Umbilical cord (tissue), 2 donors: ENCODE data around the gene PSKH1. TPM values are rescaled to one million over a fixed set of nuclear protein-coding genes. Genes with fewer than 3 reads are reported as not detected.
A peak's percentile ranks its signal among the peaks of the same experiment; 100 is the strongest.
"Not testable (repeated sequence)": the region's sequence is repeated elsewhere in the genome, so short reads cannot be mapped to it uniquely, and the experiment has no call there.

Source experiments
- DNase-seq: peaks from one replicate; pipeline ENCODE4 v3.0.0-alpha.2; 2015; ENCODE audit warnings: low spot score
- total RNA-seq: library from RNA; depleted of rRNA; stranded (reverse); fragments of >200 nt; gene quantifications from one replicate; pipeline ENCODE4 v1.2.3, GENCODE V29; 2014; ENCODE audit warnings: low replicate concordance; ENCODE audit not compliant: insufficient read depth

The PSKH1 gene
- total RNA-seq, 1 donor from 2014 or later = 11.3 TPM

DNA sequence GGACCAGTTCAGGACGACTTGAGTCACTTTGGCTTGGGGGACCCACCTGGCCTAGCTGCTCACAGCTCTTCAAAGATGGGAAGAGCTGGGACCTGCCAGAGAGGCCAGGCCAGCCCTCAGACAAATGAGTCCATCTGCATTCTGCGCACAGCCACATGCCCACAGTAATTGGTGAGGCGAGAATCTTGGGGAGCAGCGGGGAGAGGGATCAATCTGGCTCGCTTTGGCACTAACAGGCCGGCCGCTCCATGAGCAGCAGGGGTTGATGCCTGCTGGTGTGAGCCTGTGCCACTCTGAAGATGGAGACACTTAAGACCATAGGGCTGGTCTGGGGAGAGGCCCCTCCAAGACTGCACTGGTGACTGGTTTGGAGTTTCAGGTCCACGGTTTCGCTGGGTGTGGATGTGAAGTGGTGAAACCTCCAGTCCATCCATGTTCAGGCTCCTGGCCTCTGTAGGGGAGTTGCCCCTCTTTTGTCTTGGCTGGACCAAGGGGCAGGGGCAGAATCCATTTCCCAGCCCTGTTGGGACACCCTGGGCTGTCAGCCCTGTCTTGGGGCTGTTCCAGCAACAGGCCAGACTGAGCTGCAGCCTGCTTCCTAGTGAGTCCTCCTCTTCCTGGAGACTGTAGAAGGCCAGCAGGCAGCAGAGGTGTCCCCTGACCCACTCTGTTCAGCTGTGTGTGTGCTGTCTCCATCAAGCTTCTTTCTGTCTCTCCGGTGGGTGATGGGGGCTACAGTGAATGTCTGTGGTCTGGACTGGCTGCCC is 31.3 kb downstream of the PSKH1 start:
- no peak for DNase-seq

DNA sequence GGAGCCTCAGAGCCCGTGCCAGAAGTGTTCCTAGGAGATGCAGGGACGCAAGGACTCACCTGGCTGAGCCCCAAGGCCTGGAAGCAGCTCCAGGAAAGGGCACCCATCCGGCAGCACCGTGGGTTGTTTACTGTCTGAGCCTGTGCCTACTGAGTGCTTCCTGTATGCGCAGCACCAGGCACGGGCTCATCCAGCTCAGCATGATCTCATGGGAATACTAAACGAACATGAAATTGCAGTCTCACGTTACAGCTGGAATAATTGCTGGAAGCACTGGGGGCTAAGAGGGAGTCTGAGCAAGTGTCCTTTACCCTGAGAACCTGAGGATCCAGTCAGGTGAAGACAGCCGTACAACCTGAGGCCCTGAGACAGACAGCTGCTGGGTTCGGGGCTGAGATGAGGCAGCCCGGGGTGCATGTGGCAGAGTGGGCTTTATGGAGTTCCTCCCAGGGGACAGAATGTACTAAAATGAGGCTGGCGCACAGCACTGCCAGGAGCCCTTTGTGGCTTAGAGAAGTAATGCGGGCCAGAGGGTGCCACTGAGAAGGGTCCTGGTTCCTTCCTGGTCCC is 33.2 kb downstream of the PSKH1 start:
- DNase-seq = no peak

DNA sequence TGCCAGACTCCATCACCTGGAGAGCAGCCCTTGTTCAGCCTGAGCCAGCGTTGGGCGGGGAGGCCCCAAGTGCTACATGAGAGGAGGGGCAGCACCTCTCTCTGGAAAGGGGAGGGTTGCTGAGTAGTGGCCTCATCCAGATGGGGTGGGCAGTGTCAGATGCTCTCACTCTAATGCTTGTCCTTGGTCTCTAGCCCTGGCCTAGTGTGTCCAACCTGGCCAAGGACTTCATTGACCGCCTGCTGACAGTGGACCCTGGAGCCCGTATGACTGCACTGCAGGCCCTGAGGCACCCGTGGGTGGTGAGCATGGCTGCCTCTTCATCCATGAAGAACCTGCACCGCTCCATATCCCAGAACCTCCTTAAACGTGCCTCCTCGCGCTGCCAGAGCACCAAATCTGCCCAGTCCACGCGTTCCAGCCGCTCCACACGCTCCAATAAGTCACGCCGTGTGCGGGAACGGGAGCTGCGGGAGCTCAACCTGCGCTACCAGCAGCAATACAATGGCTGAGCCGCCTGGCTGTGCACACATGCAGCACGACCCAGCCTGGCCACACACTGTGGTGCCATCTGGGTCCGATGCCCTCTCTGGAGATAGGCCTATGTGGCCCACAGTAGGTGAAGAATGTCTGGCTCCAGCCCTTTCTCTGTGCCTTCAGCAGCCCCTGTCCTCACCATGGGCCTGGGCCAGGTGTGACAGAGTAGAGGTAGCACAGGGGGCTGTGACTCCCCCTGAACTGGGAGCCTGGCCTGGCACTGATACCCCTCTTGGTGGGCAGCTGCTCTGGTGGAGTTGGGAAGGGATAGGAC is 34.3 kb downstream of the PSKH1 start:
- DNase-seq = no peak

DNA sequence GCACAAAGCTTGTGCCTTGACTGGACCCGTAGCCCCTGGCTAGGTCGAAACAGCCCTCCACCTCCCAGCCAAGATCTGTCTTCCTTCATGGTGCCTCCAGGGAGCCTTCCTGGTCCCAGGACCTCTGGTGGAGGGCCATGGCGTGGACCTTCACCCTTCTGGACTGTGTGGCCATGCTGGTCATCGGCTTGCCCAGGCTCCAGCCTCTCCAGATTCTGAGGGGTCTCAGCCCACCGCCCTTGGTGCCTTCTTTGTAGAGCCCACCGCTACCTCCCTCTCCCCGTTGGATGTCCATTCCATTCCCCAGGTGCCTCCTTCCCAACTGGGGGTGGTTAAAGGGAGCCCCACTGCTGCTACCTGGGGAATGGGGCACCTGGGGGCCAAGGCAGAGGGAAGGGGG is 35.1 kb downstream of the PSKH1 start:
- DNase-seq = no peak

DNA sequence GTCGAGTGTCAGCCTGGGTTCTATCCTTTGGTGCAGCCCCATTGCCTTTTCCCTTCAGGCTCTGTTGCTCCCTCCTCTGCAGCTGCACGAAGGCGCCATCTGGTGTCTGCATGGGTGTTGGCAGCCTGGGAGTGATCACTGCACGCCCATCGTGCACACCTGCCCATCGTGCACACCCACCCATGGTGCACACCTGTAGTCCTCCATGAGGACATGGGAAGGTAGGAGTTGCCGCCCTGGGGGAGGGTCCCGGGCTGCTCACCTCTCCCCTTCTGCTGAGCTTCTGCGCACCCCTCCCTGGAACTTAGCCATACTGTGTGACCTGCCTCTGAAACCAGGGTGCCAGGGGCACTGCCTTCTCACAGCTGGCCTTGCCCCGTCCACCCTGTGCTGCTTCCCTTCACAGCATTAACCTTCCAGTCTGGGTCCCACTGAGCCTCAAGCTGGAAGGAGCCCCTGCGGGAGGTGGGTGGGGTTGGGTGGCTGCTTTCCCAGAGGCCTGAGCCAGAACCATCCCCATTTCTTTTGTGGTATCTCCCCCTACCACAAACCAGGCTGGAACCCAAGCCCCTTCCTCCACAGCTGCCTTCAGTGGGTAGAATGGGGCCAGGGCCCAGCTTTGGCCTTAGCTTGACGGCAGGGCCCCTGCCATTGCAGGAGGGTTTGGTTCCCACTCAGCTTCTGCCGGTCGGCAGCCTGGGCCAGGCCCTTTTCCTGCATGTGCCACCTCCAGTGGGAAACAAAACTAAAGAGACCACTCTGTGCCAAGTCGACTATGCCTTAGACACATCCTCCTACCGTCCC is 35.7 kb downstream of the PSKH1 start:
- DNase-seq = peak; percentile 59

DNA sequence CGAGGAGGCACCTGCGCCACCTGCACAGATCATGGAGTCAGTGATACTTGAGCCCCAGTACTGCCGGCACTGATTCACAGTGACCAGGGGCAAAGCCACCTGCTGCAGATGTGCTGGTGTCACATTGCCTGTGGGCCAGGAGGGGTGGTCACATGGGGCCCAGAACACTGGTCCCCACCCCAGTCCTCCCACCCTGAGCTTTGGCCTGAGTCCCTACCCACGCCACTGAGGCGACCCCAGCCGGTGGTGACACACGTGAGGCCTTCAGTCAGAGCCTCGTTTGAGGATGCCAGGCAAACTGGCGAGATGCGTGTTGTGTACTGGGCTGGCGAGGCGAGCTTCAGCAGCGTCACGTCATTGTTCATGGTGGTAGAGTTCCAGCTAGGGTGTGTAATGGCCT is 37.1 kb downstream of the PSKH1 start:
- DNase-seq = no peak

DNA sequence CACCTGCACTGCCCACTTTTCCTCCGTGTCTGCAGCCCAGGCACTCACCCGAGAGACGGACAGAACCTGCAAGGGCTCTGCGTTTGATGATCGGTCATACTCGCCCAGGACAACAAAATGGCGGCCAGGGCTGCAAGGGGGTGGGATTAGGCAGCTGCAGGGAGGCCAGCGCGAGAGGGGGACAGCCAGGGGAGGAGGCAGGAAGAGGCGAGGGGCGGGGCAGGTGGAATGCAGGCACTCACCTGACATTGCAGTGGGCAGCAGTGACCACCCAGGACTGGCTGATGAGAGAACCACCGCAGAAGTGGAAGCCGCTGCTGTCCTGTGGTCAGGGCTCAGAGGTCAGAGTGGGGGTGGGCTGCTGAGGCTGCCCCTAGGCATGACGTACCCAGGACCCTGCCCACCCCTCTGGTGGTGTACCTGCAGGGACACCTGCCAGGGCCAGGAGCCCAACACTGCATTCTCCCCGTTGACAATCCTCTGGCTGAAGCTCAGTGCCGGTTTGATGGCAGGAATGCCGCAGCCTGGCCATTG is 37.7 kb downstream of the PSKH1 start:
- DNase-seq = no peak

DNA sequence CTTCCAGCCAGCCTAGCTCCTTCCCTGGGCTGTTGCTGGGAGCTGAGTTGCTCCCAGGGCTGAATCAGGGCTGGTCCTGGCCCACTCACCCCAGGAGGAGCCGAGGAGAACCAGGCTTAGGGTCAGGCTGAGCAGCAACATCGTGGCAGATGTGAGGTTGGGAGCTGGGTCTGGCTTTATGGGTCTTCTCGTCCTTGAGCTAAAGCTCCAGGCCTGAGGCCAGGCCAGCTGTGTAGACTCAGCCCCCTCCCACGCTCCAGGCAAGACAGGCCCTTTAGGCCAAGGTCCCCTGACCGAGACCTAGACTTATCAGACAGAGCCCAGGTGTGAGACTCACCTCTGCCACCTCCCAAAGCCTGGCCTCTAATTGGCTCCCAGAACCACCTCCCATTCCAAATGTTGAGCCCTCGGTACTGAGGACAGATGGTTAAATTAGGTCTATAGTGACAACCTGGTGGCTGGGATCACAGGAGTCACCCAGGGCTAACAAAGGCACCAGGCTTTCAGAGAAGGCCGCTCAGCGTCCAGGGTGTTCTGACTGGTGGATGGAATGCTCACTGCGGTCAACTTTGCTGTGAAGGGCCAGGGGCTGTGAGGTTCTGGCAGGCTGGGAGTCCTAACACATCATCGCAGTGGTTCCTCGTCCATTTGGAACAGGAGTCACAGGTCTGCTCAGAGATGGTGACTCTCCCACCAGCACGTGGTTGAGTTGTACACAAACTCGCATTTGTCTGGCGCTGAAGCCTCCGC is 38.8 kb downstream of the PSKH1 start, which contains the start of gene CTRL:
Gene CTRL, minus strand, starts transcription at position 151 of the 750 bp plus-strand sequence. Its CDS starts 10 bp downstream, at position 141.
- DNase-seq = no peak

DNA sequence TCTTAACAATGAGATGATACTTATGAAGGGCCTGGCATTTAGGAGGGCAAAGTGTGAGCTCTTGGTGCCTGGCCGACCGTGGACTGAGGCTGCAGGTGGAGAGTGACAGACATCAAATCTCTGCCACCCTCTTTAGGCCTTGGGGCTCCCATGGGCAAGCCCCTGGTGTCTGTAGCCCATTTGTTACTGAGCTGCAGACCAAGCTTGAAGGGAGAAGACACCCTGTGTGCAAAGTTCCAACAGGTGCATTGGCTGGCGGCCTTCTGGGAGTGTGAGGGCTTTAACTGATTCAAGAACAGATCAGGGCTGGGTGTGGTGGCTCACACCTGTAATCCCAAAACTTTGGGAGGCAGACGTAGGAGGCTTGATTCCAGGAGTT is 39.4 kb downstream of the PSKH1 start:
- no peak for DNase-seq

DNA sequence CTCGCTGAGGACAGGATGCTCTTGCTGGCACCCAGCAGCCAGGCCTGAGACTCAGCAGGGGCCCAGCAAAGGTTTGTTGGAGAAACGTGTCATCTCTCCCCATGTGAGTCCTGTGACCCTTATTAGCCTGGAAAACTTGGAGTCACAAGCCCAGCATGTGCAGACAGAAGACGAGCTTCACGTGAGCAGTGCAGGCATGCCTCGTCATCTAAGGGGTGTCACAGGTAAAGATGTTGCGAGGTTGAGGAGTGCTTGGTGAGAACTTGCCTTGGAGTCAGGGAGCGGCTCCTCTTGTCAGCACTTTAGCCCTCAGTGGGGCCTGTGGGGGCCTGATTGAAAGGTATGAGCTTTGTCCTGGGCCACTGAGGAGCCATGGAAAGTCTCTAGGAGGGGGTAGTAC is 40.8 kb downstream of the PSKH1 start:
- DNase-seq = no peak

DNA sequence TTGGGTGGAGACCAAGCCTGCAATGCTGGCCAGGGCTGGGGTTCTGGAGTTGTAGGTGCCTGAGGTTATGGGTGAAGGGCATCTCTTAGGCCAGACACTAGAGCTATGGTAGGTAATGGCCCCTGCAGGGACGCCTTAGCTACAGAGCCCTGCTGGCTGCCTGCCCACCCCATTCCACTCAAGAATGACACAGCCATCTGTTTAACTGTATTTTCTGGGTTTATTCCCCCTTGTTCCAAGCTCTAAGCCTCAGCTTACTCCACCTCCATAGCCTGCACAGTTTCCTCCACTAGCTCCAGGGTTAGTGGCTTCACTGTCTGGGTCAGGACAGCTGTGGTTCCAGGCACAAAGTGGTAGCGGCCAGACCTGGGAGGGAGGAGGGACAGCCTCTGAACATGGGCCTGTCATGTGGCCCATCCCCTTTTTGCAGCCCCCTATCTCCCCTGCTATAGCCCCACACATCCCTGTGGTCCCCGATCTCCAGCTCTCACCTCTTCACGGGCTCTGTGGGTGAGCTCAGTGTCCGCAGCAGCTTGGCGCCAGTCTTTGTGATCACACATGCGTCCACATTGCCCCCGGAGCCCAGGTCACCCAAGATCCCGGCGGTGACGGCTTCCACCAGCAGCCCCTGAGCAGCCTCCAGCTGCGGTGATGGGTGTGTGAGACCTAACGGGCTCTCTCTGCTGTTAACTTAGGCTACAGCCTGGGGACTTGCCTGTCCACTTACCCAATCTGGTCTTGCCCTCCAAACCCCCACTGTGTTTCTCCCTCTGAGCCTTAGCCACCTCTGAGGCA is 41.4 kb downstream of the PSKH1 start:
- DNase-seq = no peak

DNA sequence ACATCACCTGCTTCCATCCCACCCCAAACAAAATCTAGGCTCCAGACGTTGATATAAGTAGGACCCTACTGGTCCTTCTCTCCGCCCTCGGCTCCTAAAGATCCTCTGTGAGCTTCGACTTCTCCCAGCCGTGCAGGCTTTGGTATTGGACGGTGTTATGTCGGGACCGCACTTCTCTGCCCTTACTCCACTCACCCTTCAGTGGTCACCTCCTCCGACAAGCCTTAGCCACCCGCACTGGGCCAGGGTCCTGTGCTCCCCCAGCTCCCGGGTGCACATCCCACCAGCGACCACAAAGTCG is 42.0 kb downstream of the PSKH1 start:
- no peak for DNase-seq

DNA sequence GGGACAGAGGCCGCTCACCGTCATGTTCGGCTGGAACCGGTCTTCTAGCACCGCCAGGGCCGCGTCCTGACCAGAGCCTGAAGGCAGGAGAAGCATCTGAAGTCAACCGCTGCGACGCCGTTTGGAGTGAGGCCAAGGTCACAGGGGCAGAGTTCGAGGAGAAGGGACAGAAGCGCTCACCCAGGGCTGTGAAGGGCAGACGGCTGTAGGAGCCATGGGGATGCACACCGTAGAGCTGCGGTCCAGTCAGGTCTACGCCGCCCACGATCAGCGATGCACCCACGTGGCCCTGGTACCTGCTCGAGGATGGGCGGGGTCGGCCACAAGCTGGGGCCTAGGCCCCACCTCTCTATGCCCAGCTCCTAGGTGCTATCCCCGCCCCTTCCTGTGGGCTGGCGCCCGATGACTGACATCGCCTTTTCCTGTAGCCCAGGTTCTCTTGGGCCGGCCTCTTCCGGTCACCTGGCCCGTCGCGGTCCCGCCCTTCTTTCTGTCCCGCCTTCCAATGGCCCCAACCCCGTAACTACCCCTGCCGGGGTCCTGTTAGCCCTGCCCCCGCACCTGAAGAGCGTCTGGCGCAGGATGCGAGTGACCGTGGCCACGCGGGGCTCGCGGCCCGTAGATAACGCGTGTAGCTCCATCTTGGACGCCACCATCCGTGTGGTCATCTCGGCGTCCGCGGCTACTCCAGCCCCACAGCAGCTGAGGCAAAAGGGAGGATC is 42.5 kb downstream of the PSKH1 start:
- peak; percentile 98 for DNase-seq

DNA sequence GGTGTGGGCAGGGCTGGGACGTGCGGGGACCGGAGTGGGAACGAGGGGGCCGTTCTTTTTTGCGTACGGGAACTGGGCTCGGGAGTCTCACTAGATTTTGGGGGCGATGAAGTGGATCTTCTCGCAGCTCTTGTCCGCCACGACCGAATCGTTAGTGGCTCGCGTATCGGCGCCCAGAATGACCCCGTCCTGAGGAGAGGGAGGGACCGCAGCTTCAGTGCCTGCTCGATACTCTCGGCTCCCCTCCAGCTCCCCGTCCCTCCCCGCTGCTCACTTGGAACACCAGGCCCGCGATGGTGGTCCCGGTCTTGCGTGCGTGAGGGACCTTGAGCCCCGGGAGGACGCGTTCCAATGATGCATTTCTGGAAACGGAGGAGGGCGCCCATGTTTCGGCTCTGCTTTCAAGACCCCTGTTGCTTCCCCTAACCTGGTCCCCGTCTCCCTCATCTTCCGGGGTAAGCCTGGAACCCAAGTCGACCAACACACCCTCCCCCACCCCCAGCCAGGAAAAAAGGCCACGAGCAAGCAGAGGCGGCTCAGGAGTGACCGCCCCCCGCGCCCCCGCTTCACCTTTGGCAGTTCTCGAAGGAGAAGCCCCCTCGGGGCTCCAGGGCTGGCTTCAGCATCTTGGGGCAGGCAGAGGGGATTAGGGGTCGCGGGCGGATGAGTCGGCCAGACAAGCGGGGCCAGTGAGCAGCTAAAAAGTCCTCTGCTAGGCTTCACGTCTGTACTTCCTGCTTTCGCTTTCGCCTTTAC is 43.2 kb downstream of the PSKH1 start, which contains the start of gene PSMB10:
Gene PSMB10, minus strand, starts transcription at position 727 of the 756 bp plus-strand sequence. Its CDS starts 101 bp downstream, at position 626.
- DNase-seq = peak; percentile 52

DNA sequence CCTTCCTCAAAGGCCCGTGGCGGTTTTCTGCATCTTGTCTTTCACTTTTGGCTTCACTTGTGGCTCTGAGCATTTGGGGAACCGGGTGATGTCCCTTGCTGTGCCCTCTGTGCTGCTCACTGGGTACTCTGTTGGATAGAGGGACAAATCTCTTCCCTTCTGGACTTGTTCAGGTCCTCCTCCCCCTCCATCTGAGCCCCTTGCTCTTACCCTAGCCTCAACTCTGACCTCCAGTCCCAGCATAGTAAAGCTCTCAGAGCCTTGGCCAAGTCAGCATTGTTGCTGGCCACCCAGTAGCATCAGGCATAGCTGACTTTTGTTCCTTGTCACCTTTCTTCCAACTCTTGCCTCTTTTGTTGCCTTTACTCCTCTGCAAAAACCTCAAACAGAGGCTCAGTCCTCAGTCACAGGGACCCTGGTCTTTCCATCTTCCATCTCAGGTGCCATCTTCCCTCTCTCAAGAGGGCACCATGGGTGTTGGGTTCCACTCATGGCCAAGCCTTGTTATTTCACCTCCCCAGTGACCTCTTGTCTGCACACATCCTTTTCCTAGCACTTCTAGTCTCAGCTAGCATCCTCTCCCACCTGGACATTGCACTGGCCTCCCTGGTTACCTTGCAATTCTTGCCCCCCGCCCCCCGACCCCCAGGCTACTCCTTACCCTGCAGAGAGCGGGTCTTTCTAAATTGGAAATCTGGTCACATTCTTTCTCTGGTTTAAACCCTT is 44.0 kb downstream of the PSKH1 start:
- DNase-seq = peak; percentile 75

DNA sequence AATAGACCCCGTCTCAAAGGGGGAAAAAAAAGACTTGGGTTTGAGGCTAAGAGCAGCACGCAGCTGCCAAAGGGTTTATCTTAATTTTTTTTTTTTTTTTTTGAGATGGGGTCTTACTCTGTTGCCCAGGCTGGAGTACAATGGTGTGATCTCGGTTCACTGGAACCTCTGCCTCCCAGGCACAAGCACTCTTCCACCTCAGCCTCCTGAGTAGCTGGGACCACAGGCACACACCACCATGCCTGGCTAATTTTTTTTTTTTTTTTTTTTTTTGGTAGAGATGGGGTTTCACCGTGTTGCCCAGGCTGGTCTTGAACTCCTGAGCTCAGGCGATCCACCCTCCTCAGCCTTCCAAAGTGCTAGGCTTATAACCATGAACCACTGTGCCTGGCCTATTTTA is 44.7 kb downstream of the PSKH1 start:
- DNase-seq = not testable (repeated sequence)

DNA sequence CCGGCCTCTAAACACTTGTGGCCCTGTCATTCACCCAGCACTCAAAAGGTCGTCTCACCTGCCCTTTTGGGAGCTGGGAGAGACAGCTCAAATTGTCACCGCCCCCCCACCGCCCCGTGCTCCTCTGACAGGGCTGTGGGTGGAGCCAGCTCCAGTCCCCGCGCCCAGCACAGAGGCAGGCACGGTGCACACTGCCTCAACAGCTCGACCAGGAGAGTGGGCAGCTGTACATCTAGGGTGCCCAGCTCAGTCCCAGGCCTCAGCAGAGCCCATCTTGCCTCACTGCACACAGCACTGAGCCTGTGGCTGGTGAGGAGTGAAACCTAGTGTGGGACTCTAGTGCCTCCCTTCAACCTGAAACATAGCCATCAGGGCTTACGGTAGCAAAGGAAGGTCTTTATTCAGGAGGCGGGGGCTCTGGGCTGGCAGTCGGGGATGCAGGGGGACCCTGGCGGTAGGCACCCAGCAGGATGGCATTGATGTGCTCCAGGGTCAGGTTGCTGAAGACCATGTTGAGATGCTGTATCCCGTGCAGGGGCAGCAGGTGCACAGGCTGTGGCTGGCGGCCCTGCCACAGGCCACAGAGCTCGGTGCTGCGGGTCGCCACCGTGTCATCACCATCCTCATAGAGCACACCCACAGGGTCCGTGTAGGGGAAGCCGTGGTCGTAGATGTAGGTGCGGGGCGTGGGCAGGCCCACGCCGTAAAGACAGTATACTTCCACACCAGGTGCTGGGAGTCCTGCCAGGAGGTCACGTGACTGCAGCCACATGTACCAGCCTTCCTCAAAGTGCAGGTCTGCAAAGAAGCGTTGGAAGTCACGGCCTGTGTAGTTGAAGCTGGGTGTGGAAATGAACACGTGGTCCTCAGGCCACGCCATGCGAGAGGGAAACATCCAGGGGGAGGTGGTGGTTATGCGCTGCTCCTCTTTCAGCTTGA is 46.7 kb downstream of the PSKH1 start:
- no peak for DNase-seq
